K562 (cell line): ENCODE results near the gene SIRT2. TPM values are rescaled to one million over a fixed set of nuclear protein-coding genes. Genes with fewer than 3 reads are reported as not detected.

Experiments used
- CC2D1A ChIP-seq: fragments of 450-650 bp; IDR thresholded peaks from 2 replicates; pipeline ENCODE4 v1.6.1; 2017; ENCODE audit warnings: mild to moderate bottlenecking
- COPS2 ChIP-seq: fragments of 450-650 bp; conservative IDR thresholded peaks from 2 replicates; pipeline ENCODE4 v1.6.1; 2016; ENCODE audit warnings: mild to moderate bottlenecking, moderate library complexity
- DIDO1 ChIP-seq: fragments of 450-650 bp; IDR thresholded peaks from 2 replicates; pipeline ENCODE4 v1.6.1; 2016; ENCODE audit warnings: low read depth, missing biosample characterization, missing genetic modification characterization
- HNRNPUL1 ChIP-seq: fragments of 200-400 bp; formaldehyde crosslinking; IDR thresholded peaks from 2 replicates; pipeline ENCODE4 v1.6.1; 2017; ENCODE audit warnings: low read length
- KLF1 ChIP-seq: fragments of 450-650 bp; IDR thresholded peaks from 2 replicates; pipeline ENCODE4 v1.6.1; 2016; ENCODE audit warnings: missing genetic modification characterization, missing compliant biosample characterization
- KLF10 ChIP-seq: fragments of 250-450 bp; sonication (Bioruptor Pico); IDR thresholded peaks from 2 replicates; pipeline ENCODE4 v1.6.1; 2021; ENCODE audit warnings: matching md5 sums
- MAZ ChIP-seq, 2 experiments: fragments of 450-650 bp in 1 of 2; sonication (generic) in 1 of 2; formaldehyde crosslinking; IDR thresholded peaks in 1 of 2; conservative IDR thresholded peaks in 1 of 2; 2 replicates each; pipeline versions ENCODE4 v1.4.0 to v1.5.0; 2020; ENCODE audit warnings: mild to moderate bottlenecking in 1 of 2, missing genetic modification reagents in 1 of 2
- NR4A1 ChIP-seq, 2 experiments: fragments of 250-450 bp in 1 of 2; fragments of 450-650 bp in 1 of 2; sonication (Bioruptor Pico) in 1 of 2; IDR thresholded peaks; 2 replicates each; pipeline versions ENCODE4 v1.4.0 to v1.6.1; 2016 to 2020; ENCODE audit warnings: mild to moderate bottlenecking in 2 of 2, missing compliant biosample characterization in 1 of 2, missing genetic modification characterization in 1 of 2, moderate library complexity in 1 of 2
- NRF1 ChIP-seq, 2 experiments: fragments of 450-650 bp; IDR thresholded peaks in 1 of 2; conservative IDR thresholded peaks in 1 of 2; 2 replicates each; pipeline ENCODE4 v1.6.1; 2014; ENCODE audit warnings: mild to moderate bottlenecking in 2 of 2
- PREB ChIP-seq: sonication (generic); formaldehyde crosslinking; IDR thresholded peaks from 2 replicates; pipeline ENCODE4 v1.8.1; 2023; ENCODE audit warnings: mild to moderate bottlenecking, missing genetic modification reagents
- SAP30 ChIP-seq: fragments of 200-600 bp; sonication (generic); IDR thresholded peaks from 2 replicates; pipeline ENCODE4 v1.6.1; 2012; ENCODE audit warnings: borderline replicate concordance, low read depth, mild to moderate bottlenecking, moderate library complexity, low read length, control low read depth, inconsistent platforms; ENCODE audit not compliant: insufficient read depth, poor library complexity, severe bottlenecking
- TAF15 ChIP-seq: fragments of 200-400 bp; formaldehyde crosslinking; IDR thresholded peaks from 2 replicates; pipeline ENCODE4 v1.6.1; 2017; ENCODE audit warnings: mild to moderate bottlenecking, low read depth, low read length, moderate library complexity
- TBL1XR1 ChIP-seq, 2 experiments: IDR thresholded peaks; 2 replicates each; pipeline ENCODE4 v1.6.1; 2012; ENCODE audit warnings: improper control_type of control experiment in 2 of 2, low read length in 2 of 2, mild to moderate bottlenecking in 1 of 2
- XRCC5 ChIP-seq: fragments of 200-400 bp; formaldehyde crosslinking; IDR thresholded peaks from 2 replicates; pipeline ENCODE4 v1.6.1; 2017; ENCODE audit warnings: low read depth, mild to moderate bottlenecking, low read length
- YBX1 ChIP-seq: fragments of 450-650 bp; IDR thresholded peaks from 2 replicates; pipeline ENCODE4 v1.7.1; 2016; ENCODE audit warnings: mild to moderate bottlenecking
- ZKSCAN3 ChIP-seq: fragments of 250-450 bp; sonication (Bioruptor Pico); IDR thresholded peaks from 2 replicates; pipeline ENCODE4 v1.4.0; 2020
- ZNF124 ChIP-seq: sonication (generic); formaldehyde crosslinking; IDR thresholded peaks from 2 replicates; pipeline ENCODE4 v1.8.1; 2022; ENCODE audit warnings: missing genetic modification reagents
- ZNF184 ChIP-seq: sonication (generic); formaldehyde crosslinking; IDR thresholded peaks from 2 replicates; pipeline ENCODE4 v1.5.0; 2020; ENCODE audit warnings: missing genetic modification reagents
- ZNF263 ChIP-seq: sonication (generic); formaldehyde crosslinking; IDR thresholded peaks from 2 replicates; pipeline ENCODE4 v1.8.0; 2022; ENCODE audit warnings: mild to moderate bottlenecking, missing genetic modification reagents, borderline replicate concordance
- ZNF311 ChIP-seq: fragments of 250-450 bp; sonication (Bioruptor Pico); IDR thresholded peaks from 2 replicates; pipeline ENCODE4 v1.4.0; 2020; ENCODE audit warnings: mild to moderate bottlenecking, moderate library complexity
- ZNF384 ChIP-seq: IDR thresholded peaks from 2 replicates; pipeline ENCODE4 v1.6.1; 2012; ENCODE audit warnings: low read depth, low read length, improper control_type of control experiment
- ZNF766 ChIP-seq: fragments of 200-800 bp; sonication (Bioruptor generic); conservative IDR thresholded peaks from 2 replicates; pipeline ENCODE4 v1.6.1; 2016; ENCODE audit warnings: missing genetic modification characterization, missing compliant biosample characterization
- polyA plus RNA-seq, 8 experiments: library from polyadenylated mRNA; depleted of rRNA in 4 of 8; stranded (reverse) in 5 of 8; unstranded in 3 of 8; fragments of >200 nt; fragmentation: Nextera tagmentation in 2 of 8; fragmentation: Illumina TruSeq in 1 of 8; extraction: Ambion mirVana in 2 of 8; extraction: Trizol in 1 of 8; gene quantifications; 2 replicates each; pipeline versions ENCODE4 v1.2.1 to v1.2.3, GENCODE V29; 2011 to 2014; ENCODE audit warnings: inconsistent platforms in 1 of 8, missing spikeins in 1 of 8
- total RNA-seq, 7 experiments: library from RNA; depleted of rRNA in 6 of 7; stranded (reverse); fragments of >200 nt in 6 of 7; fragmentation: Illumina TruSeq in 2 of 7; extraction: Trizol in 2 of 7; gene quantifications; 2 replicates each; pipeline versions ENCODE4 v1.2.1 to v1.2.3, GENCODE V29; 2011 to 2021; ENCODE audit warnings: low replicate concordance in 1 of 7
- TF ChIP-seq, protein P1 (sequence below): fragments of 250-450 bp; sonication (Bioruptor Pico); IDR thresholded peaks from 2 replicates; pipeline ENCODE4 v1.8.0; 2022; ENCODE audit warnings: moderate library complexity, mild to moderate bottlenecking, inconsistent platforms
- TF ChIP-seq, protein P2 (sequence below): fragments of 450-650 bp; formaldehyde crosslinking; IDR thresholded peaks from 2 replicates; pipeline ENCODE4 v1.4.0; 2020; ENCODE audit warnings: mild to moderate bottlenecking, moderate library complexity

The SIRT2 gene
- total and polyA plus RNA-seq, 9 of the 15 experiments (the other 6 are each of a cell fraction or from before 2014, with no cell fraction given): 2.3 to 35.2 (median 22.9) TPM

DNA sequence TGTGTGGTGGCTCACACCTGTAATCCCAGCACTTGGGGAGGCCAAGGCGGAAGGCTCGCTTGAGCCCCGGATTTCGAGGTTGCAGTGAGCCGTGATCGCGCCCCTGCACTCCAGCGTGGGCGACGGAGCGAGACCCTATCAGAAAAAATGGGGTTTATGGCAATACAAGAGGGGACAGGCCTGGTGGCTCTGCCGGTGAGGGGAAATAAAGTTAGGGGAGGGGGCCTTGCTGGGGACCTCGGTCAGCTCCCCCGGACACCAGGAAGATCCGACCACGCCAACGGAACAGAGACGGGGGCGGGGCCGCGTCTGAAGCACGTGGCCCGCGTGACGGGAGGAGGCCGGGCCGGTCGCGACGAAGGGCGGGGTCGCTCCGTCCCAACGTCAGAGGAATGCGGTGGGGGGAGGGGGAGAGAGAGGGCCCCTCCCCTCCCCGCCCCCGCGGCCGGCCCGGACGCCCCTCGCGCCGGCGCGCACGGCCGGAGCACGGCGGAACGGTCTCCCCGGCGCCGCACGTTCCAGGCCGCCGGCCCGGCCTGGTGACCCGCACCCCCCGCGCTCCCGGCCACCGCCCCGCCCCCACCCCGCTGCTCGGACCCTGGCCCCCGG lies 47.7 kb downstream of the SIRT2 start (continued):
- TF ChIP-seq ZNF311 (0 out of 2 replicates have a peak, but pooled peaks have one; percentile 43), NRF1 (conservative IDR thresholded peaks at IDR 0.05 in 1 of 2, IDR thresholded peaks at IDR 0.05 in 1 of 2) (peak; percentile 13 to 19; a peak in 2 of 4 replicates), COPS2 (no peak), CC2D1A (no peak), YBX1 (no peak), NR4A1 (CRISPR knock-in tag; IDR thresholded peaks at IDR 0.05) (no peak), NR4A1 (tag; IDR thresholded peaks at IDR 0.05) (peak; percentile 45; the same call in 1 of the 2 replicates), ZNF263 (CRISPR knock-in tag) (peak; percentile 31; the same call in 1 of the 2 replicates), ZKSCAN3 (CRISPR knock-in tag) (no peak), ZNF124 (CRISPR knock-in tag) (no peak), ZNF184 (CRISPR knock-in tag) (no peak), HNRNPUL1 (no peak), ZNF384 (no peak), DIDO1 (tag) (no peak), ZNF766 (0 out of 2 replicates have a peak, but pooled peaks have one; percentile 15), KLF1 (tag) (peak; percentile 83; the same call in 1 of the 2 replicates), KLF10 (CRISPR knock-in tag) (peak; percentile 64; the same call in 1 of the 2 replicates), TAF15 (no peak), PREB (CRISPR knock-in tag) (no peak), MAZ (CRISPR knock-in tag; conservative IDR thresholded peaks at IDR 0.05 in 1 of 2, IDR thresholded peaks at IDR 0.05 in 1 of 2) (peak; percentile 82 to 95), SAP30 (peak; percentile 87), TBL1XR1 (IDR thresholded peaks at IDR 0.05; ENCODE audit: low read length in 2 of 2) (0 out of 4 replicates have a peak, but pooled peaks of 1 of the 2 experiments have one; percentile 14), XRCC5 (no peak)
- TF ChIP-seq, protein P1, sequence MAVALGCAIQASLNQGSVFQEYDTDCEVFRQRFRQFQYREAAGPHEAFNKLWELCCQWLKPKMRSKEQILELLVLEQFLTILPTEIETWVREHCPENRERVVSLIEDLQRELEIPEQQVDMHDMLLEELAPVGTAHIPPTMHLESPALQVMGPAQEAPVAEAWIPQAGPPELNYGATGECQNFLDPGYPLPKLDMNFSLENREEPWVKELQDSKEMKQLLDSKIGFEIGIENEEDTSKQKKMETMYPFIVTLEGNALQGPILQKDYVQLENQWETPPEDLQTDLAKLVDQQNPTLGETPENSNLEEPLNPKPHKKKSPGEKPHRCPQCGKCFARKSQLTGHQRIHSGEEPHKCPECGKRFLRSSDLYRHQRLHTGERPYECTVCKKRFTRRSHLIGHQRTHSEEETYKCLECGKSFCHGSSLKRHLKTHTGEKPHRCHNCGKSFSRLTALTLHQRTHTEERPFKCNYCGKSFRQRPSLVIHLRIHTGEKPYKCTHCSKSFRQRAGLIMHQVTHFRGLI (CRISPR knock-in tag): no peak
- TF ChIP-seq, protein P2, sequence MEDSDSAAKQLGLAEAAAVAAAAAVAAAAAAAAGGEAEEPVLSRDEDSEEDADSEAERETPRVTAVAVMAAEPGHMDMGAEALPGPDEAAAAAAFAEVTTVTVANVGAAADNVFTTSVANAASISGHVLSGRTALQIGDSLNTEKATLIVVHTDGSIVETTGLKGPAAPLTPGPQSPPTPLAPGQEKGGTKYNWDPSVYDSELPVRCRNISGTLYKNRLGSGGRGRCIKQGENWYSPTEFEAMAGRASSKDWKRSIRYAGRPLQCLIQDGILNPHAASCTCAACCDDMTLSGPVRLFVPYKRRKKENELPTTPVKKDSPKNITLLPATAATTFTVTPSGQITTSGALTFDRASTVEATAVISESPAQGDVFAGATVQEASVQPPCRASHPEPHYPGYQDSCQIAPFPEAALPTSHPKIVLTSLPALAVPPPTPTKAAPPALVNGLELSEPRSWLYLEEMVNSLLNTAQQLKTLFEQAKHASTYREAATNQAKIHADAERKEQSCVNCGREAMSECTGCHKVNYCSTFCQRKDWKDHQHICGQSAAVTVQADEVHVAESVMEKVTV: no peak
